GM19397 (cell line): ENCODE measurements around the gene PDCD5.
A peak's percentile ranks its signal among the peaks of the same experiment; 100 is the strongest.
"Not testable (repeated sequence)": the region's sequence is repeated elsewhere in the genome, so short reads cannot be mapped to it uniquely, and the experiment has no call there.

Experiments
- ATAC-seq: cut with Tn5 transposase; IDR thresholded peaks from one replicate; pipeline ENCODE4 v1.9.1; 2021; ENCODE audit warnings: mild to moderate bottlenecking, moderate library complexity; ENCODE audit not compliant: unreplicated experiment

Gene PDCD5

GRCh38 chr19:32576790-32577189 lies 4.2 kb upstream of the PDCD5 start:
- no peak for ATAC-seq

DNA sequence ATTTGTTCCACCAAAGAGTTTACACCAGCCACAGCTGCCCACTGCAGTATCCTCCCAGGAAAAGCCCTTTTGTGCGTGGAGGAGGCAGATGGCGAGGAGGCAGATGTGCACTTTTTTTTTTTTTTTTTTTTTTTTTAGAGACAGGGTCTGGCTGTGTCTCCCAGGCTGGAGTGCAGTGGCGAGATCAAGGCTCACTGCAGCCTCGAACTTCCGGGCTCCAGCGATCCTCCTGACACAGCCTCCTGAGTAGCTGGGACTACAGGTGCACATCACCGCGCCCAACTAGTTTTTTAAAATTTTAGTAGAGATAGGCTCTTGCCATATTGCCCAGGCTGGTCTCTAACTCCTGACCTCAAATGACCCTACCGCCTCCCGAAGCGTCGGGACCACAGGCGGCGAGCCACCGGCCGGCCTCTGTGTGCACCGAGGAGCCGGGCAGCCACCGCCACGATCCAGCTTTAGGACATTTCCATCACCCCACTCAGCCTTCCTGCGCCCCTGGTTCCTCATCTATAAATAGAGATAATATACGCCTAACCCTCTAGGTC lies 563 bp upstream of the PDCD5 start:
- ATAC-seq = peak; percentile 18

DNA sequence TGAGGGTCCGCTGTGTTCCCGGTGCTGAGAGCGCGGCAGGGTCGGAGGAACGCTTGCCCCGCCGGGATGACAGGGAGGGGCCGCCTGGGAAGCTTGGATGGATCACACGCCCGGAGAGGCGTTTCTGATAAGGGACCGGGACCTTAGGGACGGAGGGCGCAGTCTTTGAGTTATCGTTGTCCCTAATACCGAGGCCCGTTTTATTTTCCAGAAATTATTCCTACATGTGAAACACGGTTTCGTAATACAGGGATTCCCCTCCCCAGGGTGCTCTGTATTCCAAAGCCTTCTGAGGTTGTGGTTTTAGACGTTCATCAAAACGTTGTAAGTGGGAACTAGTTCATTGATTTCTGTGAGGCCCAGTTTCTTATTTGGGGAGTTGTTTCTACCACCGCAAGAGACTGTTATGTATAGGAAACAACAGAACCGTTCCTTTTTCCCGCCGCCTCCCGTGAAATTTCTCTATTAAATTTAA lies 752 bp downstream of the PDCD5 start:
- ATAC-seq = no peak

- ATAC-seq = not testable (repeated sequence)
Measured at GRCh38 chr19:32587747-32588504, 6.9 kb downstream of the PDCD5 start.

DNA sequence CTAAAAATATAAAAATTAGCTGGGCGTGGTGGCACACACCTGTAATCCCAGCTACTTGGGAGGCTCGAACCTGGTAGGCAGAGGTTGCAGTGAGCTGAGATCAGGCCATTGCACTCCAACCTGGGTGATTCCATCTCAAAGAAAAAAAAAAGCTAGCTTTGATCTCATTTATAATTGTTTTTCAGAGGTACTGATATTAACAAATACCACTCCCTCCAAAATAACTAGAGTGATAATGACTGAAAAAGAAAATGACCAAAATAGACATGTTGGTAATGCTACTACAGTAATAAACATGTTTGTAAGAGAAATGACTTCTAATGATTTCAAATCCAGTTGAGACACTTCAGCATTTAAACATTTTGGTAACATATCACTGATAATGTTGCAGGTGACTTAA lies 13.0 kb downstream of the PDCD5 start:
- ATAC-seq = no peak

- no peak for ATAC-seq
Measured at GRCh38 chr19:32595491-32595890, 14.5 kb downstream of the PDCD5 start.

DNA sequence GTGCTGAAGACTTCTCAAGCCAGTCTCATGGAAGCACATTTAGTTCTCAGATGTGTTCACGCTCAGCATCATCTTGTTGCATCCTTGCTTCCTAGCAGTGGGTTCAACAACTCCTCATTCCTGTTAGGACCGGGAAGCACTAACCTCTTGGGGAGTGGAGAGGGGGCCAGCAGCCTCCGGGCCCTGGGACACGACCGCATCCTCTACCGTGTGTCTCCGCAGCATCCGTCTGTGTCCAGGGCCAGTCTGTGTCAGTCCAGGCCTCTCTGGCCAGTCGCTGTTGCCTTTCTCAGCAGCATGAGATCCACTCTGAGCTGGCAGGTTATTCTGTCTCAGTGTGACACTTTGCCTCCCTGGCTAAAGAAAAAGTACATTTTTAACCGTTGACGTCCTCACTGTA lies 17.0 kb downstream of the PDCD5 start:
- ATAC-seq = no peak

- ATAC-seq = no peak
Measured at GRCh38 chr19:32599258-32599657, 18.3 kb downstream of the PDCD5 start.

DNA sequence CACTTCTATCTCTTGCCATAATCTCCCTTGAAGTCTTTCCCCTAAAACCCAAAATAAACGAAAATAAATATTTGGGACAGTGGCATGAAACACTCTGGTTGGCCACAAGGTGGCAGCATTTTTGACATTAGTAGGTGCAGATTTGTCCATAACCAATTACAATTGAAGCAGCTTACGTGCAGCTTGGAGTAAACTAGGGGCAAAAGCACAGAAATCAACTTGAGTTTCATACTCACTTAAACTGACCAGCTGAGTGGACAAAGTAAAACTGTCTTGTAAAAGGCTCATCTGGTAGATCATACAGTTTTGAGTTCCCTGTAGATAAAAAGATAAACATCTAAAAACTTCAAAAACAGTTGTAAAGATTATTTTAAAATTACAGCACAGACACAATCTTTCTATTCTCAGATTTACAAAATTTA lies 18.8 kb downstream of the PDCD5 start:
- no peak for ATAC-seq

GRCh38 chr19:32603961-32604360 lies 23.0 kb downstream of the PDCD5 start:
- ATAC-seq = no peak

DNA sequence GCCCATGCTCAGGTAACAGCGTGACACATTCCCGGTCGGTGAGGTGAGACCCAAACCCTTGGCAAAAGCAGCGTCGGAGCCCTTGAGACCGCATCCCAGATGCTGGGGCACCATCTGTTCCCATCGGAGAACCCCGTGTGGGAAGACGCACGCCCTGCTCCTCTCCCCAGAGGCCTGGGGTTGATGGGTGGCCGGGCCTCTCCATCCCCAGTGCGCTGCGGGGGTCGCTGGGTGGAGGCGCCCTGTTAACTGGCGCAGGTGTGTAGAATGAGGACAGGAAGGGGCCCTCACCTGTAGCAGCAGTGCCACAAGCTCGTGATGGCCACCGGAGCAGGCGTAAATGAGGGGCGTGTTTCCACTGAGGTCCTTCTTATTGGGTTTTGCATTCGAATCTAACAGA lies 24.6 kb downstream of the PDCD5 start:
- no peak for ATAC-seq

DNA sequence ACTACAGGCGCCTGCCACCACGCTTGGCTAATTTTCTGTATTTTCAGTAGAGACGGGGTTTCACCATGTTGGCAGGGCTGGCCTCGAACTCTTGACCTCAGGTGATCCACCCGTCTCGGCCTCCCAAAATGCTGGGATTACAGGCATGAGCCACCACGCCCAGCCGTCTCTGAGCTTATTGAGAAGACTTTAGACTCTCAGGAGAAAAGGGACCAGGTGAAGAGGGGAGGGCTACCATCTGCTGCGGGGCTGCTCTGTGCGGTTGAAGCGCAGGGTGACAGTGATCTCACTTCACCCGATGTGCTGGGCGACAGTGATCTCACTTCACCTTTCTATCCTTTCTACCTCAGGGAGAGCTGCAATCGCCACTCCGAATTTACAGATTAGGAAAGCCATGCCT lies 25.3 kb downstream of the PDCD5 start:
- ATAC-seq = no peak

GRCh38 chr19:32607479-32607878 lies 26.5 kb downstream of the PDCD5 start:
- ATAC-seq = no peak

GRCh38 chr19:32611161-32611560 lies 30.2 kb downstream of the PDCD5 start:
- ATAC-seq = no peak

DNA sequence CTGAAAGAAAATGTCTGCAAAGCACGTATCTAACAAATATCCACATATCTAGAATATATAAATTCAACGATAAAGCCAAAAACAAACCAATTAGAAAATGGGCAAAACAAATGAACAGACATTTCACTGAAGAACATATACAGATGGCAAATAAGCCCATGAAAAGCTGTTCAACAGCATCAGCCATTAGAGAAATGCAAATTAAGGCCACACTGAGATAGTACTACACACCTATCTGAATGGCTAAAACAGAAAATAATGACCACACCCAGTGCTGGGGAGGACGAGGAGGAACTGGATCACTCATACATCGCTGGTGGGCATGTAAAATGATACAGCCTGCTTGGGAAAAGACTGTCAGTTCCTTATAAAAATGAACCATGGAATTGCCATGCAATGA lies 32.0 kb downstream of the PDCD5 start:
- ATAC-seq = no peak

GRCh38 chr19:32614916-32615315 lies 33.9 kb downstream of the PDCD5 start:
- no peak for ATAC-seq

DNA sequence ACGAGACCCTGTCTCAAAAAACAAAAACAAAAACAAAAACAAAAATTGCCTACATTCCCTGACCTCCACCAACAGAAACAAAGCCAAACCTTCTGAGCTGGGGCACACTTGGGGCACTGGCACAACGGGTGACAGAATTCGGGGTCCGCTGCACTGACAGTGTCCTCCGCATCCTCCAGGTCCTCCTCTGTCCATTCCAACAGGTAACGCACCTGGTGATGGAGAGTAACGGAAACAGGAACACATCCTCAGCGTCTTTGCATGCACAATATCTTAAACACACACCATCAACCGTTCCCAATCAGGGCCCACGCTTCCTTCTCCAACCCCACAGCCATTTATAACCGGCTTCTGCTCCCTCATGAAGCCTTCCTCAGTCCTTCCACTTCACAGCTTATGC lies 34.6 kb downstream of the PDCD5 start:
- no peak for ATAC-seq

- ATAC-seq = no peak
Measured at GRCh38 chr19:32619051-32619685, 38.2 kb downstream of the PDCD5 start.

- no peak for ATAC-seq
Measured at GRCh38 chr19:32622002-32622401, 41.0 kb downstream of the PDCD5 start.

GRCh38 chr19:32624410-32624809 lies 43.4 kb downstream of the PDCD5 start:
- no peak for ATAC-seq

GRCh38 chr19:32626969-32627368 lies 46.0 kb downstream of the PDCD5 start:
- no peak for ATAC-seq

- no peak for ATAC-seq
Measured at GRCh38 chr19:32627714-32628270, 46.8 kb downstream of the PDCD5 start.
